MM.1S (cell line): ENCODE data around the gene MGAT1.

Experiments
- CTCF ChIP-seq: fragments of 300-600 bp; sonication (generic); IDR thresholded peaks from 2 replicates; pipeline ENCODE4 v1.5.1; 2016; ENCODE audit warnings: antibody characterized with exemption, low read length, mixed read lengths
- EZH2phosphoT487 ChIP-seq: fragments of 300-600 bp; sonication (generic); IDR thresholded peaks from 2 replicates; pipeline ENCODE4 v1.6.1; 2018; ENCODE audit warnings: antibody characterized with exemption, low read length

- no peak for TF ChIP-seq CTCF
- no peak for TF ChIP-seq EZH2phosphoT487
Observed at GRCh38 chr5:180816608-180817534, 14.3 kb upstream of the MGAT1 start.
